ENCODE results near the gene SLC6A5.

The SLC6A5 gene

DNA sequence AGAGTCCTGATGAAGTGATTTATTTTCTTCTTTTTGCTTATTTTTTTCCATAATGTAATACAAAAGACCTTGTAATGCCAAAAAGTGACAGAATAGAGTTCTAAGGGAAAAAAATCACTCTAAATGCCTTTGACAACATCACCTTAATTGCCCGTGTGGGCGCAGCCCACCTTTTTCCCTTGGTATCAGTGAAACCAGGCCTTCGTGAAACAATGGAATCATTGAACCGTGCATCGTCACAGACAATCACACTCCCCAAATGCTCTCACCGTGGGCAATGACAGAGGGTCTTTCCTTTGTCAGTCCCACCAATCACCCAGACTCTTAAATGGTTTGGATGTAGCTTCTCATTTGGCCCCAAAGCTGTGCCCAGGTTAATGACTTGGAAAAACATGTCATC is 9.6 kb upstream of the SLC6A5 start:
- TF ChIP-seq, protein P1, sequence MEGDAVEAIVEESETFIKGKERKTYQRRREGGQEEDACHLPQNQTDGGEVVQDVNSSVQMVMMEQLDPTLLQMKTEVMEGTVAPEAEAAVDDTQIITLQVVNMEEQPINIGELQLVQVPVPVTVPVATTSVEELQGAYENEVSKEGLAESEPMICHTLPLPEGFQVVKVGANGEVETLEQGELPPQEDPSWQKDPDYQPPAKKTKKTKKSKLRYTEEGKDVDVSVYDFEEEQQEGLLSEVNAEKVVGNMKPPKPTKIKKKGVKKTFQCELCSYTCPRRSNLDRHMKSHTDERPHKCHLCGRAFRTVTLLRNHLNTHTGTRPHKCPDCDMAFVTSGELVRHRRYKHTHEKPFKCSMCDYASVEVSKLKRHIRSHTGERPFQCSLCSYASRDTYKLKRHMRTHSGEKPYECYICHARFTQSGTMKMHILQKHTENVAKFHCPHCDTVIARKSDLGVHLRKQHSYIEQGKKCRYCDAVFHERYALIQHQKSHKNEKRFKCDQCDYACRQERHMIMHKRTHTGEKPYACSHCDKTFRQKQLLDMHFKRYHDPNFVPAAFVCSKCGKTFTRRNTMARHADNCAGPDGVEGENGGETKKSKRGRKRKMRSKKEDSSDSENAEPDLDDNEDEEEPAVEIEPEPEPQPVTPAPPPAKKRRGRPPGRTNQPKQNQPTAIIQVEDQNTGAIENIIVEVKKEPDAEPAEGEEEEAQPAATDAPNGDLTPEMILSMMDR (conservative IDR thresholded peaks at IDR 0.05; ENCODE audit: low read length) = no peak
- no peak for DNase-seq (ENCODE audit: low read depth)
- no peak overlapping the region for H3K4me3 ChIP-seq (ENCODE audit: low read length)

DNA sequence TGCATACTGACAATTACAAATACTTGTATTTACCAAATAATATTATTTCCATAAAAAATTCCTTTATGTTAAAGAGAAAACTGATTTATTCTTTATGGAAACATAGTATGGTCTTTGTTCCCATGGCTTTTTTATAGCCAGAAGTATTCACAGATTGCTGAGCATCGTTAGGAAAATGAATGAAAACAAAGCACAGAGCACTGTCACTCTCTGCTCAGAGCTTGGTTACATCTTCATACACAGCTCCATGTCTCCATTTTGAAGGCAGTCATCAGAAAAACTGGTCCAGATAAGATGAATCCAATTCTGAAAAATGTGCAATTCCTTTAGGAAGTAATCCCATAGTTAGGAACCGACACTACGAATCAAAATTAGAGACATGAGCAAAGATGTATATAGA is 9.0 kb upstream of the SLC6A5 start:
- DNase-seq (ENCODE audit: low read depth) = no peak
- H3K4me3 ChIP-seq (ENCODE audit: low read length) = no peak overlapping the region
- TF ChIP-seq, protein P1 (conservative IDR thresholded peaks at IDR 0.05; ENCODE audit: low read length) = no peak

DNA sequence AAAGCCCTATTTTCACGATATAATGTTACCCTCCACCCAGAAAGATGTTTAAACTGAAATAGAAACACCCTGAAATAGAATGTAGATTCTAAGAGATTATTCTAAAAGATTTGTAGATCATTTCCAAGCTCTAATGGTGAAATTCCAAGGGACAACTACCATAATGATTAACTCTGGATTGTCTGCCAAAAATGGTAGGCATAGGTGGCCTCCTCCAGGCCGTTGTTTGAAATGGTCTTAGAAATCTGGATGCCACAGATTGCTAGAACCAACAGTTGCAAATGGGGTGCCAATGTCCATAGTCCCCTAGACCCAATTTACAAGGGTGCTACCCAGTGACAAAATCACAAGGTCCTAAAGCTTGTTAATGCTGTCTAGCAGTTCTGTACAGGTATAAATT is 6.7 kb upstream of the SLC6A5 start:
- TF ChIP-seq, protein P1 (conservative IDR thresholded peaks at IDR 0.05; ENCODE audit: low read length) = no peak
- no peak overlapping the region for H3K4me3 ChIP-seq (ENCODE audit: low read length)
- DNase-seq (ENCODE audit: low read depth) = no peak

DNA sequence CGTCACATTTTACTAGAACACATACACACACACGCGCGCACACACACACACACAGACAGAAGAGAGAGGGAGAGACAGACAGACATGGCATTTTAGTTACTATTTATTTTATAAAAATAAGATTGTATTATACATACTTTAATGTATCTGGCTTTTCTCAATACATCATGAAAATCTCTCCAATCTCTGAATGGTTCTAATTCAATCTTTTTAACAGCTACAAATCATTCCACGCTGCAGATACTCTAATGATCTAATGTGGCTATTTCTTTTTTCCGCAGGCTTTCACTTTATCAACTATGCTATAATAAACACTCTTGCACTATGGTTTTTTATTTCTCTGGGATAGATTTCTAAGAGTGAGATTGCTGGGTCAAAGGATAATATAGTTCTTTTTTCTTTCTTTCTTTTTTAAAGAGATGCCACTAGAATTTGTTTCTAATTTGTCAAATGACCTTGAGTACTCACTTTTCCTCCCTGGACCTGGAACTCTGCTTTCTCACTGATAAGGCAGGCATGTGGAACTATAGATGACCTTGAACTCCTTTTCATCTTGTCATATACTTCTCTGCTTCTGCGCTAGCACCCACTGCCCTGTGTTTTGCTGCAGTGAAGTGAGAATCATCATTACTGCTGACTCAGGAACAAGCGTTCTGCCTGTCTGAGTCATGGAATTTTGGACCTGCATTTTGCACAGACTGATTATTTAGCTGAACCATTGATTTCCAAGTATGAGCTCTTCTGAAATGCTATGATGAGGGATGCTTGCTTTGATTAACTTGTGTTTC is 4.9 kb upstream of the SLC6A5 start:
- TF ChIP-seq, protein P1 (conservative IDR thresholded peaks at IDR 0.05; ENCODE audit: low read length) = no peak
- no peak for DNase-seq (ENCODE audit: low read depth)
- H3K4me3 ChIP-seq (ENCODE audit: low read length) = no peak overlapping the region

DNA sequence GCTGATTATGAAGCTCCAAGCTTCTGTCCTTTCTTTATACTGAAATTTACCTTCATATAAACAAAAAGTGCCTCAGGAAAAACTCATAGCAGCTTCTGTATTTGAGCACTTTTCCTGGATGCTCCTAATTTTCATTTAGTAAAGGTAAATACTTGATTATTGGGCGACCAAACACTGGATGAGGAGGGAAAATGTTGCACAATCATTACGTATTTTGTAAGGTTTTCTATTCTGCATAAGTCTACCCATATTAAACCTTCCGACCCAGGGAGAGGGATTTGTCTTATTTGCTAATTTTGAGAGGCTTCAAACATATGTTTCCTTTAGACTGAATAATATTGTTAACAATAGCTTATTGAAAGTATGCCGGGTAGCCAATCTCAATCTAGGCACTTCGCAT is 4.3 kb upstream of the SLC6A5 start:
- TF ChIP-seq, protein P1 (conservative IDR thresholded peaks at IDR 0.05; ENCODE audit: low read length) = no peak
- no peak for DNase-seq (ENCODE audit: low read depth)
- H3K4me3 ChIP-seq (ENCODE audit: low read length) = no peak overlapping the region

DNA sequence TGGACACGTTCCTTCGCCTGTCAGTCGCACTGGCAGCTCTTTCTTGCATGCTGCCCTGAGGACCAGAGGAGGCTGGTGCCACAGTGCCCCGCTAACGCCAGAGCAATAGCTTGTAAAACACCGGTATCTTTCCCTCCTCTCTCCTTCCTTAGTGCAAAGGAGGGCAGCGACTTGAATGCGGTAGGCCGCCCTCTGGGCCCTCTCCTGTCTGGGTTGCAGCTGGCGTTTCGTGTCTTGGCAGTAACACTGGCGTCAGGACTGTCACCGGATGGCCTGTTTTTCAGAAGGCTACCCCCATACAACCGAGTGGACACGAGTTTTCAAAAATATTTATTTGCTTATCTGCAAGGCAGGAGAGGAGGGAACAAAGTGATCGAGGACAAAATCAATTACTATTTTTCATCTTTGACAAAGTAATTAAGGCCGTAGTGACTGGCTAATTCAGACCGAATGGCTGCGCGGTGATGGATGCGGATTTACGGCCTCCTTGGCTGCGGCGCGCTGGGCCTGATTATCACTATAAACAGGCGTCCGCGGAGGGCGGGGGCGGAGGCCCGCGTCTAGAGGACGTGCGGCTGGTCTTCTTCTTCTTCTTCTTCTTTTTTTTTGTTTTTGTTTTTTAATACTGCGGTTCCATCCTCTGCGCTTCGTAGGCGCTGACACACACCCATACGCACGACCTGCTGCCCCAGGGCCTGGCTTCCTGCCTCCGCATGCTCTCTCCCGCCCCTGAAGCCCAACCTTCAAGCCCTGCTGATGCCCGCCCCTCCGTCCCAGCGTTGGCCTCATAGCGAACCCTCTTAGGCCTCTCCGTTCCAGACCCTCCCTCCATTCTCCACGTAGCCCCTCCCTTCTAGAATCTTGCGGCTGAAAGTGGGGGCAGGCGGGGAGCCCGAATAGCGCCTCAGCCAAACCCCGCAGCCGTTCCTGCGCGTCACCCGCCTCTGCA is 2.9 kb upstream of the SLC6A5 start:
- TF ChIP-seq, protein P1 (conservative IDR thresholded peaks at IDR 0.05; ENCODE audit: low read length) = no peak
- no peak overlapping the region for H3K4me3 ChIP-seq (ENCODE audit: low read length)
- DNase-seq (ENCODE audit: low read depth) = no peak

All from AG10803 (cell line).